ENCODE data around the gene MAP7D1.

DNA sequence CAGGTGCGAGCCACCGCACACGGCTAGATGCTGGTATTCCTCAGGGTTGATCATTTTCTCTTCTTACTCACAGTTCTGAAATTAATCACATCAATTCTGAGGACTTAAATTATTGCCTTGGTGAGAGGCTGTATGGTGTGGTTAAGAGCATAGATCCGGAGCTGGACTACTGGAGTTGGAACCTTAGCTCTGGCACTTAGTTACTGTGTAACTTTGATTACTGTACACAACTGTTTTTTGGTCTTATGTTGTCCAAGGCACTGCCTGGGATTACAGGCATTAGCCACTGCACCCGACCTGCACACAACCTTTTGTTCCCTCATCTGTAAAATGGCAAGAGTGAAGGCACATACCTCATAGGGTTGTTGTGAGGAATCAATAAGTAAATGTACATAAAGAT is 42.7 kb downstream of the MAP7D1 start:
- TF ChIP-seq, protein P1, sequence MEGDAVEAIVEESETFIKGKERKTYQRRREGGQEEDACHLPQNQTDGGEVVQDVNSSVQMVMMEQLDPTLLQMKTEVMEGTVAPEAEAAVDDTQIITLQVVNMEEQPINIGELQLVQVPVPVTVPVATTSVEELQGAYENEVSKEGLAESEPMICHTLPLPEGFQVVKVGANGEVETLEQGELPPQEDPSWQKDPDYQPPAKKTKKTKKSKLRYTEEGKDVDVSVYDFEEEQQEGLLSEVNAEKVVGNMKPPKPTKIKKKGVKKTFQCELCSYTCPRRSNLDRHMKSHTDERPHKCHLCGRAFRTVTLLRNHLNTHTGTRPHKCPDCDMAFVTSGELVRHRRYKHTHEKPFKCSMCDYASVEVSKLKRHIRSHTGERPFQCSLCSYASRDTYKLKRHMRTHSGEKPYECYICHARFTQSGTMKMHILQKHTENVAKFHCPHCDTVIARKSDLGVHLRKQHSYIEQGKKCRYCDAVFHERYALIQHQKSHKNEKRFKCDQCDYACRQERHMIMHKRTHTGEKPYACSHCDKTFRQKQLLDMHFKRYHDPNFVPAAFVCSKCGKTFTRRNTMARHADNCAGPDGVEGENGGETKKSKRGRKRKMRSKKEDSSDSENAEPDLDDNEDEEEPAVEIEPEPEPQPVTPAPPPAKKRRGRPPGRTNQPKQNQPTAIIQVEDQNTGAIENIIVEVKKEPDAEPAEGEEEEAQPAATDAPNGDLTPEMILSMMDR (IDR thresholded peaks at IDR 0.05): no peak
- TF ChIP-seq POLR2AphosphoS5 (IDR thresholded peaks at IDR 0.05): no peak
- no peak for TF ChIP-seq POLR2A (IDR thresholded peaks at IDR 0.05)
